ENCODE data around the gene KANSL1L. TPM values are rescaled to one million over a fixed set of nuclear protein-coding genes. Genes with fewer than 3 reads are reported as not detected.

KANSL1L gene
- total RNA-seq, 4 donors from 2014 or later, result 18.0 to 48.7 (median 25.6) TPM

DNA sequence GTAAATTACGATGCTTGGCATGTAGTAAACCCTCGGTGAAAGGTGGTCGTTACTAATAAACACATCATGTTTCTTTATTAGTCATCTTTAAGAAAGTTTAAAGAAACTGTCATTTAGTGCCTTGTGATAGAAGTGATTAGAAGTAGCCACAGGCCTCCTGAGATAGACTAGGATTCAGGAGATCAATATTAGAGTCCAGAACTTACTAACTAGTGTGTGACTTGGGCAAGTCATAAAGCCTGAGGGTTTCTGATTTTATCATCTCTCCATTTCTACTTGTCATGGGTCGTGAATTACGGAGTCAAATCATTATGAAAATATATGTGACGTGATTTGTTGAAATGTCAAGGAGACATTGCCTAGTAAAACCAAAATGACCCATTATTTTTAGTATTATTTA lies 162.1 kb downstream of the KANSL1L start:
- H3K9me3 ChIP-seq, result no peaks in the 10 kb centered on the region
- no peak overlapping the region for H3K4me3 ChIP-seq
- no peak for DNase-seq (ENCODE audit: low spot score in 2 of 2)
- H3K27me3 ChIP-seq, result no peaks in the 10 kb centered on the region
- TF ChIP-seq, protein P1, sequence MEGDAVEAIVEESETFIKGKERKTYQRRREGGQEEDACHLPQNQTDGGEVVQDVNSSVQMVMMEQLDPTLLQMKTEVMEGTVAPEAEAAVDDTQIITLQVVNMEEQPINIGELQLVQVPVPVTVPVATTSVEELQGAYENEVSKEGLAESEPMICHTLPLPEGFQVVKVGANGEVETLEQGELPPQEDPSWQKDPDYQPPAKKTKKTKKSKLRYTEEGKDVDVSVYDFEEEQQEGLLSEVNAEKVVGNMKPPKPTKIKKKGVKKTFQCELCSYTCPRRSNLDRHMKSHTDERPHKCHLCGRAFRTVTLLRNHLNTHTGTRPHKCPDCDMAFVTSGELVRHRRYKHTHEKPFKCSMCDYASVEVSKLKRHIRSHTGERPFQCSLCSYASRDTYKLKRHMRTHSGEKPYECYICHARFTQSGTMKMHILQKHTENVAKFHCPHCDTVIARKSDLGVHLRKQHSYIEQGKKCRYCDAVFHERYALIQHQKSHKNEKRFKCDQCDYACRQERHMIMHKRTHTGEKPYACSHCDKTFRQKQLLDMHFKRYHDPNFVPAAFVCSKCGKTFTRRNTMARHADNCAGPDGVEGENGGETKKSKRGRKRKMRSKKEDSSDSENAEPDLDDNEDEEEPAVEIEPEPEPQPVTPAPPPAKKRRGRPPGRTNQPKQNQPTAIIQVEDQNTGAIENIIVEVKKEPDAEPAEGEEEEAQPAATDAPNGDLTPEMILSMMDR (IDR thresholded peaks at IDR 0.05), result no peak
- TF ChIP-seq POLR2AphosphoS5 (IDR thresholded peaks at IDR 0.05) (no peak), EP300 (IDR thresholded peaks at IDR 0.05) (no peak), POLR2A (IDR thresholded peaks at IDR 0.05) (no peak)
- H3K27ac ChIP-seq, result no peak overlapping the region
- peaks cover 4% of the 10 kb centered on the region for H3K36me3 ChIP-seq
- H3K4me1 ChIP-seq, result peaks cover 20% of the 10 kb centered on the region
- WGBS, result 58% methylated on average over 6 of the region's 6 CpGs

DNA sequence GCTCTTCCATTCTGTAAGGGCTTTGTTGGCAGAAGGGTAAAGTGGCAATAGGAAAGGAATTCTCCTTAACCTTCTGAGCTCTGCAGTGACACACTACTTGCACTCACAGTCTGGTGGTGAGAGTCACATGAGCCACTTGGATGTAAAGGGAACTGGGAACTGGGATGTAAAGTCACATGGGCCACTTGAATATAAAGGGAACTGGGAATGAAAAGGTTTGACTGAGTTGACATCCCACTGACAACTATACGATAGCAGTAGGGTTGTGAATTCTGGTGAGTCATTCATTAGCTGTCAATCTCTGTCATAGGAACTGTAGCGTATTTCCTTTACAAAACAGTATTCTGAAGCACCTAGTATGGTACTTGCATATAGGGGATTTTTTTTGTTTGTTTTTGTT lies 163.3 kb downstream of the KANSL1L start:
- H3K4me1 ChIP-seq, result peaks cover 32% of the 10 kb centered on the region
- TF ChIP-seq POLR2A (IDR thresholded peaks at IDR 0.05), result no peak
- no peak for TF ChIP-seq EP300 (IDR thresholded peaks at IDR 0.05)
- no peak for TF ChIP-seq POLR2AphosphoS5 (IDR thresholded peaks at IDR 0.05)
- TF ChIP-seq, protein P1 (IDR thresholded peaks at IDR 0.05), result no peak
- no peaks in the 10 kb centered on the region for H3K27me3 ChIP-seq
- no peak for DNase-seq (ENCODE audit: low spot score in 2 of 2)
- 89% methylated on average over 2 of the region's 2 CpGs for WGBS
- H3K9me3 ChIP-seq, result no peaks in the 10 kb centered on the region
- H3K36me3 ChIP-seq, result no peaks in the 10 kb centered on the region
- H3K4me3 ChIP-seq, result no peak overlapping the region
- no peak overlapping the region for H3K27ac ChIP-seq

DNA sequence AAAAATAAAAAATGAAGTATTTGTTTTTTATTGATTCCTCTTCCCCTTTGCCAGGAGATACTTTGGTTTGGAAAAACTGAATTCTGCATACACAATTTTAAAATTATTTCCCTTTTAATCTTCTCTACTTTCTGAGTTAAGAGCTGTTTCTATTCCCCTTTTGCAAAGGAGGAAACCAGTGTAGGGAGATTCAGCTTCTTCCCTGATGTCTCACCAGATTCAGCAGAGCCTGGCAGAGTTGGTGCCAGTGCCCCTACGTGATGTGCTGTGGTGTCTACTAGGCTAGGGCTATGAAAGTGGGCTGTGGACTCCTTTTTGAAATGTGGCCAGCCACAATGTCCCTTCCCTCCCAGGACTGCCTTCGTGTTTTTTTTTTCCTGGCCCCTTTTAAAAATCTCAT lies 166.3 kb downstream of the KANSL1L start:
- Histone ChIP-seq H3K27me3 (no peaks in the 10 kb centered on the region), H3K9me3 (no peaks in the 10 kb centered on the region), H3K36me3 (no peaks in the 10 kb centered on the region), H3K4me1 (peaks cover 38% of the 10 kb centered on the region), H3K27ac (no peak overlapping the region), H3K4me3 (no peak overlapping the region)
- DNase-seq (ENCODE audit: low spot score in 2 of 2), result no peak
- WGBS, result 61% methylated on average over 2 of the region's 2 CpGs
- TF ChIP-seq POLR2AphosphoS5 (IDR thresholded peaks at IDR 0.05), result no peak
- no peak for TF ChIP-seq EP300 (IDR thresholded peaks at IDR 0.05)
- TF ChIP-seq, protein P1 (IDR thresholded peaks at IDR 0.05), result no peak

DNA sequence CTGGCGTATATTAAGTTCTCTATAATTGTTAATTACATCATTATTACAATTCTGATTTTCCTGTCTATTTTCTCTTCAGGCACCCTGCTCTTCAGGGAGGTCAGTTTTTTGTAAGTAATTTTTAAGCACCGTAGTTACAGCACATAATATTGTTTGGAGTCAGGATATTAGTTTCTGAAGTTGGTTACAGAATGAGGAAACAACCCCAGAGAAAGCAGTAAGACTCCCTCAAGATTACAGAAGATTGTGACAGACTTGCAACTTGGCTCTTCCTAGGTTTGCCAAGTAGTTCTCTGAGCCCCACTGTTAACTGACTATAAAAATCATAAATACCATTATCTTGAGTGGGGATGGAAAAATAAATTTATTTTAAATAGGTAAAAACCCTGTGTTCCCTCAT lies 167.8 kb downstream of the KANSL1L start:
- H3K27me3 ChIP-seq, result no peaks in the 10 kb centered on the region
- H3K4me3 ChIP-seq, result peak overlapping the region; percentile 93
- no peaks in the 10 kb centered on the region for H3K36me3 ChIP-seq
- TF ChIP-seq POLR2A (IDR thresholded peaks at IDR 0.05), result no peak
- no peak for TF ChIP-seq EP300 (IDR thresholded peaks at IDR 0.05)
- no peak overlapping the region for H3K27ac ChIP-seq
- WGBS, result 42% methylated on average over 2 of the region's 2 CpGs
- H3K4me1 ChIP-seq, result peaks cover 38% of the 10 kb centered on the region
- H3K9me3 ChIP-seq, result no peaks in the 10 kb centered on the region
- no peak for DNase-seq (ENCODE audit: low spot score in 2 of 2)

DNA sequence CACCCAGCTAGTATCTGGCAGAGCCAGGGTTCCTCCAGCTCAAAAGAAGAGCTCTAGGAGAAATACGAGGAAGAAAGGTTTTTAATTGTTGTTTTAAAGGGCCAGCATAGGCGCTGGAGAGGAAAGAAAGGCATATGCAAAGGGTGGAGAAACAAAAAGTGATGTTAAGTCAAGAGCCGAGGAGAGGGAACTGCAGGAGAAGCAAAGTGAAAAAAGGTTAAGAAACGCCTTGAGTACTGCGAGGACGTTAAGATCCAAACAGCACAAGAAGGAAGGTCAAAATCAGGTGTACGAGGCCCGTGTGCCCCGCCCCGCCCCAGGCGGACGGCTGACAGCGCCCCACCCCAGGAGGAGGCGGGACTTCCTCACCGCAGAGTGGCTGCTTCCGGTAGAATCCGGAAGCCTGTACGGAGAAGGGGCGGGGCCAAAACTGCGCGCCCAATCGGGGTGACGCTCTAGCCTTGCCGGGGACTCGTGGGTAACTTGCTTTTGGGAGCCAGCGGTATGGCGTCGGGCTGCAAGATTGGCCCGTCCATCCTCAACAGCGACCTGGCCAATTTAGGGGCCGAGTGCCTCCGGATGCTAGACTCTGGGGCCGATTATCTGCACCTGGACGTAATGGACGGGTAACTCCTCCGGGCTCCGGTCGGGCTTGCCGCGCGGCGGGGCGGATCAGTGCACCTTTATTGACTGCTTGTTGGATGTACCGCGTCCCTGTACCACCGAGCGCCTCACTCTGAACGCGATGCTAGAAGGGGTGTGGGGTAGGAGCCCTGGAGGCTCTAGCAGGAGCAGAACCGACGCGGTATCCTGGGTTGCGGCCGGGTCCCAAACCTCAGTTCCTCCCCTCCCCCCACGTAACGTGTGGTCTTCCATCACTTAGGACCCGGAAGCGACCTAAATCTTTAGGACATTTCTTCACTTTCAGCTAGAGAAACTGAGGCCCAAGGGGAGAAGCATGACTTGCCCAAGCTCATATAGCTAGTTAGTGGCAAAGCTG lies 168.8 kb downstream of the KANSL1L start, which contains the start of gene RPE:
Gene RPE, plus strand, starts transcription at position 481 of the 1,000 bp plus-strand sequence. Its CDS starts 24 bp downstream, at position 505.
- peak within 1 kb of the TSS; percentile 93 for H3K4me3 ChIP-seq
- peak within 1 kb of the TSS; percentile 82 for H3K27ac ChIP-seq
- DNase-seq (ENCODE audit: low spot score in 2 of 2), result peak; percentile 97
- H3K9me3 ChIP-seq, result no peaks in the 10 kb centered on the region
- WGBS, result under 1% methylated on average over 42 of the region's 58 CpGs
- peak in 2 of 3 donors; percentile 5 to 9 for TF ChIP-seq POLR2AphosphoS5 (IDR thresholded peaks at IDR 0.05)
- TF ChIP-seq POLR2A (IDR thresholded peaks at IDR 0.05), result peak in 1 of 2 donors; percentile 46
- no peak for TF ChIP-seq EP300 (IDR thresholded peaks at IDR 0.05)
- TF ChIP-seq, protein P1 (IDR thresholded peaks at IDR 0.05), result no peak
- no peaks in the 10 kb centered on the region for H3K27me3 ChIP-seq
- no peaks in the 10 kb centered on the region for H3K36me3 ChIP-seq
- peaks cover 38% of the 10 kb centered on the region for H3K4me1 ChIP-seq

Measured in suprapubic skin (tissue), 4 donors.